ENCODE measurements around the gene USP9X.
"Not testable (repeated sequence)": the region's sequence is repeated elsewhere in the genome, so short reads cannot be mapped to it uniquely, and the experiment has no call there.

The USP9X gene

GRCh38 chrX:41087201-41087600 is 2.0 kb downstream of the USP9X start:
- peak; percentile 33 for DNase-seq

GRCh38 chrX:41090568-41091238 is 5.5 kb downstream of the USP9X start:
- no peak for DNase-seq

GRCh38 chrX:41092776-41093175 is 7.5 kb downstream of the USP9X start:
- no peak for DNase-seq

GRCh38 chrX:41095174-41095573 is 9.9 kb downstream of the USP9X start:
- DNase-seq: peak; percentile 3

GRCh38 chrX:41095908-41096307 is 10.7 kb downstream of the USP9X start:
- DNase-seq: no peak

GRCh38 chrX:41096339-41096955 is 11.2 kb downstream of the USP9X start:
- DNase-seq: no peak

GRCh38 chrX:41097326-41097725 is 12.1 kb downstream of the USP9X start:
- DNase-seq: no peak

GRCh38 chrX:41100200-41100599 is 15.0 kb downstream of the USP9X start:
- DNase-seq: no peak

- DNase-seq: no peak
Measured at GRCh38 chrX:41100819-41101218, 15.6 kb downstream of the USP9X start.

- no peak for DNase-seq
Measured at GRCh38 chrX:41105005-41105404, 19.8 kb downstream of the USP9X start.

GRCh38 chrX:41106257-41106656 is 21.0 kb downstream of the USP9X start:
- DNase-seq: not testable (repeated sequence)

- DNase-seq: no peak
Measured at GRCh38 chrX:41108007-41108406, 22.8 kb downstream of the USP9X start.

- DNase-seq: peak; percentile 21
Measured at GRCh38 chrX:41108463-41109205, 23.4 kb downstream of the USP9X start.

GRCh38 chrX:41110801-41111625 is 25.8 kb downstream of the USP9X start:
- peak; percentile 19 for DNase-seq

- DNase-seq: peak; percentile 48
Measured at GRCh38 chrX:41115104-41115425, 29.8 kb downstream of the USP9X start.

- peak; percentile 19 for DNase-seq
Measured at GRCh38 chrX:41116948-41117347, 31.7 kb downstream of the USP9X start.

- DNase-seq: no peak
Measured at GRCh38 chrX:41118156-41118555, 32.9 kb downstream of the USP9X start.

- DNase-seq: no peak
Measured at GRCh38 chrX:41119803-41120202, 34.6 kb downstream of the USP9X start.

GRCh38 chrX:41121766-41122165 is 36.5 kb downstream of the USP9X start:
- no peak for DNase-seq

GRCh38 chrX:41122664-41123257 is 37.5 kb downstream of the USP9X start:
- DNase-seq: no peak

GRCh38 chrX:41127477-41128192 is 42.4 kb downstream of the USP9X start:
- no peak for DNase-seq

GRCh38 chrX:41128955-41129354 is 43.7 kb downstream of the USP9X start:
- DNase-seq: no peak

Measured in NCI-H69 (cell line).